Measurements from ENCODE around the gene AGRN. TPM values are rescaled to one million over a fixed set of nuclear protein-coding genes. Genes with fewer than 3 reads are reported as not detected.
A peak's percentile ranks its signal among the peaks of the same experiment; 100 is the strongest.

The AGRN gene
- total RNA-seq, 3 donors from 2014 or later, result 32.0 to 54.4 (median 40.6) TPM

DNA sequence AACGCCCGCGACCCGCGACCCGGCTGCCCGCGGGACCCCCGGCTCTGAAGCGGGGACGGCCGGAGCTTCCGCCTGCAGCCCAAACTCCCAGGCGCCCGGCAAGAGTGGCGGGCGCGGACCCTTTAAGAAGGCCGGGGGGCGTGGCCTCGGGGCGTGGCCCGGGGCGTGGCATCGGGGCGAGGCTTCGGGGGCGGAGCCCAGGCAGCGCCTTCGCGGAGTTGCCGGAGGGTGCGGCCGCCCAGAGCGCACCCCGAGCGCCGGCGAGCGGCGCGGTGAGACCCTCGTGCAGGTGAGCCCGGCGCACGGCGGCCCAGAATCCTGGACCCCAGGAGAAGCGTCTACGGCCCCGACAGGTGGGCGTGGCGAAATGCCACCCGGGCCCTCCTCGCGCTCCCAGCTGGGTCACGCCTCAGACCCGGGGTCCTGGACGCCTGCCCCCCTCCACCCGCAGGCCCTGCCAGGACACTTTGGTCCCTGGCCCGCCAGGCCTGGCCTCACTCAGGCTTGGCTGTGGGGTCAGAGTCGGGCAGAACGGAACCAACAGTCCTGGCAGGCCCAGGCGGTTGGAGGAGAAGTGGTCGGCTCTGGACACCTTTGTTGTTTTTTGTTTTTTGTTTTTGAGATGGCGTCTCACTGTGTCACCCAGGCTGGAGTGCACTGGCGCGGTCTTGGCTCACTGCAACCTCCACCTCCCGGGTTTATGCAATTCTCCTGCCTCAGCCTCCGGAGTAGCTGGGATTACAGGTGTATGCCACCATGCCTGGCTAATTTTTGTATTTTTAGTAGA lies 39.8 kb downstream of the AGRN start:
- peak; percentile 92 to 98 (median 97) for DNase-seq
- intact Hi-C loops (cut with DNase I, micrococcal nuclease), result loop anchor here (5.0 to 10.0 kb wide), 2 partner anchors 72 to 75 kb away; partner anchors contain the start of gene PERM1 (in 1 of the 2)
- TF ChIP-seq, protein P1, sequence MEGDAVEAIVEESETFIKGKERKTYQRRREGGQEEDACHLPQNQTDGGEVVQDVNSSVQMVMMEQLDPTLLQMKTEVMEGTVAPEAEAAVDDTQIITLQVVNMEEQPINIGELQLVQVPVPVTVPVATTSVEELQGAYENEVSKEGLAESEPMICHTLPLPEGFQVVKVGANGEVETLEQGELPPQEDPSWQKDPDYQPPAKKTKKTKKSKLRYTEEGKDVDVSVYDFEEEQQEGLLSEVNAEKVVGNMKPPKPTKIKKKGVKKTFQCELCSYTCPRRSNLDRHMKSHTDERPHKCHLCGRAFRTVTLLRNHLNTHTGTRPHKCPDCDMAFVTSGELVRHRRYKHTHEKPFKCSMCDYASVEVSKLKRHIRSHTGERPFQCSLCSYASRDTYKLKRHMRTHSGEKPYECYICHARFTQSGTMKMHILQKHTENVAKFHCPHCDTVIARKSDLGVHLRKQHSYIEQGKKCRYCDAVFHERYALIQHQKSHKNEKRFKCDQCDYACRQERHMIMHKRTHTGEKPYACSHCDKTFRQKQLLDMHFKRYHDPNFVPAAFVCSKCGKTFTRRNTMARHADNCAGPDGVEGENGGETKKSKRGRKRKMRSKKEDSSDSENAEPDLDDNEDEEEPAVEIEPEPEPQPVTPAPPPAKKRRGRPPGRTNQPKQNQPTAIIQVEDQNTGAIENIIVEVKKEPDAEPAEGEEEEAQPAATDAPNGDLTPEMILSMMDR (IDR thresholded peaks at IDR 0.05), result no peak
- Histone ChIP-seq H3K9me3 (no peaks in the 10 kb centered on the region), H3K36me3 (ENCODE audit: low read depth) (no peaks in the 10 kb centered on the region), H3K4me1 (ENCODE audit: low read depth) (peaks cover 28% of the 10 kb centered on the region), H3K4me3 (no peak overlapping the region)
- peak; percentile 94 for ATAC-seq

DNA sequence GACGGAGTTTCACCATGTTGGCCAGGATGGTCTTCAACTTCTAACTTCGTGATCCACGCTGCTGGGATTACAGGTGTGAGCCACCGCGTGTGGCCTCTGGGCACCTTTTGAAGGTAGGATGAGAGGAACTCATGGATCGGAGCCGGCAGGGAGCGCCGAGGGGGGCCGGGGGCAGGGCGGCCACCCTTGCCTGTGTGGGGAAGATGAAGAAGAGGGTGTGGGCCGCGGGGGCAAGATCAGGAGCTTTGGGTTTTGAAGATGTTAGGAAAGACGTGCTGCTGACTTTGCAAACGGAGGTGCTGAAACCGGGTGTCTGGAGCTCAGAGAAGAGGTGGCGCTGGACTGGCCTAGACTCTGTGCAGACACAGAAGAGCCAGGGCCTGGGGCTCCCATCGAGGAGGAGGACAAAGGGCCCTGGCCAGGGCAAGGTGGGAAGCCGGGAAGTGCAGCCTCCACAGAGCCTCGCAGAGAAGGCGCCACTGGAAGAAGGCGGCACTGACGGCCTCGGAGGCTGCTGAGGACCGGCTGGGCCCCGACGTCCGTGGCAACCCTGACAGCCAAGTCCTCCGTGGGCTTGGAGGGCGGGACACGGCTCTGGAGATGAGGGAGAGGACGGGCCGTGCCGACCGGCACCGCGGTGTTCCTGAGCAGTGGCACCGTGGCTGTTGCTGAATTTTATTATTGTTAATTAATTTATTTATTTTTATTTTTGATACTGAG lies 40.5 kb downstream of the AGRN start:
- TF ChIP-seq, protein P1 (IDR thresholded peaks at IDR 0.05), result no peak

DNA sequence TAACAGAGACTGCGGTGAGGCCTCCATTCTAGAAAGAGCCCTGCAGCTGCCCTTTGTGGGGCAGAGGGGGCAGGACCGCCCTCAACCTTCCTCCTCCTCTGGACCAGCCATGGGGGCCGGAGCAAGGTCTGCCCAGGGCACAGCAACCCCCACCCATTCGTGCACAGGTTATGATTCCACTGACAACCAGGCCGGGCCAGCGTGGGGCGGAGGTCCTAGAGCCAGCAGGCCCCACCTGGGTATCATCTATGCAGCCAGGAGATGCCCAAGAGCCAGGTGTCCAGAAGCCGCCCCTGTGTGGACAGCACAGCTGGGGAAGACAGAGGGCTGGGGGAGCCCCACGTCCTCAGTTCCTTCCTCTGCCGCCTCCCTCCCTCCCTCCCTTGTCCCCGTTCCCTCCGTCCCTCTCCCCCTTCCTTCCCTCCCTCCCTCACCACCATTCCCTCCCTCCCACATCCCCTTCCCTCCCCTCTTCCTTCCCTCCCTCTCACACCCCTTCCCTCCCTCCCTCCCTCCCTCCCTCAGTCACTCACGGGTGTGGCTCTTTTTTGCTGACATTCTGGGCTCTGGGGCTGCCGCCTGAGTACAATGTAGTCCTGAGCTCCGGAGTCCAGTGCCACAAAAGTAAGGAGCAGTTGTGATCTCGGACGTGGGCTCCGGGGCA lies 41.9 kb downstream of the AGRN start:
- DNase-seq, result no peak
- Histone ChIP-seq H3K4me1 (ENCODE audit: low read depth) (peaks cover 28% of the 10 kb centered on the region), H3K36me3 (ENCODE audit: low read depth) (no peaks in the 10 kb centered on the region), H3K4me3 (no peak overlapping the region), H3K9me3 (no peaks in the 10 kb centered on the region)
- ATAC-seq, result no peak
- TF ChIP-seq, protein P1 (IDR thresholded peaks at IDR 0.05), result no peak
- intact Hi-C loops (cut with DNase I, micrococcal nuclease), result loop anchor here (5.0 to 10.0 kb wide), 2 partner anchors 75 to 77 kb away; partner anchors contain the start of gene PERM1 (in 1 of the 2)

More for the DNA sequence above, 40.5 kb downstream of the AGRN start:
- peaks cover 28% of the 10 kb centered on the region for H3K4me1 ChIP-seq (ENCODE audit: low read depth)
- H3K4me3 ChIP-seq, result no peak overlapping the region
- ATAC-seq (no peak), DNase-seq (no peak)
- H3K36me3 ChIP-seq (ENCODE audit: low read depth), result no peaks in the 10 kb centered on the region
- H3K9me3 ChIP-seq, result no peaks in the 10 kb centered on the region
- intact Hi-C loops (cut with DNase I, micrococcal nuclease), result loop anchor here (5.0 to 10.0 kb wide), 2 partner anchors 73 to 76 kb away; partner anchors contain the start of gene PERM1 (in 1 of the 2)

DNA sequence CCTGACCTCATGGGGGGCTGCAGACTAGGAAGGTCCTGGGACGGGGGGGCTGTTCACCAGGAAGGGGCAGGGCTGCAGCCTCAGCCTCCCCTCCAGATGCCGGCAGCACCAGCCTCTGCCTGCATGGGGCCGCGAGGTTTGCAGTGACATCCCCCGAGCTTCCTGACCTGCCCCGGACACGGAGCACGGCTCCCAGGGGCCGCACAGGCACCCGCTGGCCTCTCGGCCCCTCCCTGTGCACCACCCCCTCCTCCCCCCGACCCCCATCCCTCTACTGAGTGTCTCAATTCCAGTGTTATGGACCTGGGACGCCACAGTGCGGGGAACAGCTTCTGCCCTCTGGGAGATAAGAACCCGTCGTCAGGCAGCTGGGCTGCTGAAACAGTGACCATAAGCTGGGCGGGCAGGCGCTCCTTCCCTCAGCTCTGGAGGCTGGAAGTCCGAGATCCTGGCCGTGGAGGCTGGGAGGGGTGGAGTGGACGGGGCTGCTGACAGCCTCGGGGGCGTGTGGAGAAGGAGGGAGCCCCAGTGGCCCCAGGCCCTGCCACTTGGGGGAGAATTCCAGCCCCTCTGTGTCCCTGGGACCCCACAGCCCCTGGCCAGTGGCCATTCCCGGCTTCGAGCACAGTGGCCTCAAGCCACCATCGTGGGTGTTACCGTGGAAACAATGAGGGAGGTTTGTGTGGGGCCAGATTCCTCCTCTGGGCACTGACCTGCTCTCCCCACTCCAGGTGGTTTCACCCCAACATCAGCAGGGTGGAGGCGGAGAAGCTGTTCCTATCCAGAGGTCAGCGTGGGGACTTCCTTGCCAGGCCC lies 42.6 kb downstream of the AGRN start:
- no peak for ATAC-seq
- Histone ChIP-seq H3K36me3 (ENCODE audit: low read depth) (no peaks in the 10 kb centered on the region), H3K4me3 (no peak overlapping the region), H3K4me1 (ENCODE audit: low read depth) (peaks cover 28% of the 10 kb centered on the region), H3K9me3 (no peaks in the 10 kb centered on the region)
- no peak for DNase-seq
- intact Hi-C loops (cut with DNase I, micrococcal nuclease), result loop anchor here (5.0 to 10.0 kb wide), 2 partner anchors 75 to 78 kb away; partner anchors contain the start of gene PERM1 (in 1 of the 2)
- TF ChIP-seq, protein P1 (IDR thresholded peaks at IDR 0.05), result no peak
